AG09309 (cell line): ENCODE results near the gene TRIM7.
"Not testable (repeated sequence)": the region's sequence is repeated elsewhere in the genome, so short reads cannot be mapped to it uniquely, and the experiment has no call there.

Source experiments
- DNase-seq: peaks from one replicate; pipeline ENCODE4 v3.0.0-alpha.2; 2010; ENCODE audit warnings: low read depth
- H3K4me3 ChIP-seq: 2 replicates; pipeline ENCODE4 v1.5.1; 2011; ENCODE audit warnings: mild to moderate bottlenecking, low read depth, low read length, moderate library complexity; ENCODE audit not compliant: control insufficient read depth
- CTCF ChIP-seq: IDR thresholded peaks from 2 replicates; pipeline ENCODE4 v1.5.1; 2011; ENCODE audit warnings: mild to moderate bottlenecking, low read depth, low read length, inconsistent platforms; ENCODE audit not compliant: insufficient read depth, control insufficient read depth; ENCODE audit errors: missing control alignments

TRIM7 gene

DNA sequence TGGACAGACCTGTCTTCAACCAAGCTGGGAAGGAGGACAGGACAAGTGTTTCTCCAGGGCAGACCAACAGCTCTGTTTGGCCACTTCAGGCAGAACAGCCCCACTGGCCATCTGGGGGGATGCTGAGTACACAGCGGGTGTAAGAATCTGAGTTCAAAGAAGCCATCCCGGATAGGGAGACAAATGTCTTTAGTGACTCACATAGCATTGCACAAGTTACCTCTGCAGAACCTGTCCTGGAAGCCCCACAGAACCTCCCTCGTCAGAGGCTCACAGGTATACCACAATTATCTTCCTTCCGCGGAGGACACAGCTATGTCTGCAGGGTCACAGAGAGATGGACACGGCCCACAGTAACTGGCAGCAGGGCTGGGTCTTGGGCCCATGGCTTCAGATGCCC, 55.6 kb downstream of the TRIM7 start:
- no peak for DNase-seq
- no peak for TF ChIP-seq CTCF

DNA sequence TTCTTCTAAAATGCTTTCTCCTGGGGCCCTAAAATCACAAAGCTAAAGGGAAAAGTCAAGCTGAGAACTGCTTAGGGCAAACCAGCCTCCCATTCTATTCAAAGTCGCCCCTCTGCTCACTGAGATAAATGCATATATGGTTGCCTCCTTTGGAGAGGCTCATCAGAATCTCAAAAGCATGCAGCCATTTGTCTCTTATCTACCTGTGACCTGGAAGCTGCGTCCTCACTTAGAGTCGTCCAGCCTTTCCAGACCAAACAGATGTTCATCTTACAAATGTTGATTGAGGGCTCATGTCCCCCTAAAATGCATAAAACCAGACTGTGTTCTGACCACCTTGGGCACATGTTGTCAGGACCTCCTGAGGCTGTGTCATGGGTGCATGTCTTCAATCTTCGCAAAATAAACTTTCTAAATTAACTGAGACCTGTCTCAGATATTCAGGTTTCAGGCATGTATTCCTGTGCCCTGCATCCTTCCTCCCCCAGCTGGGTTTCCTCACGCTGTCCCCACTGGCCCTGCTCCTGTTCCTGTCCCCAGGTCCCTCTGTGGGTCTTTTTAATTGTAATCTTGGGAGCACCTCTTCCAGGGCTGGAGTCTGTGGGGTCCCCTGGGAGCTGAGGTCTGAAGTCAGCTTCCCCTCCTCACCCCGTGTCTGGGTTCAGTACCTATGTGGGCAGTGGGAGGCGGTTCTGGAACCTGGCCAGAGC, 57.9 kb downstream of the TRIM7 start, which contains the start of gene OR2V2:
OR2V2 (plus strand) TSS at position 660 of the 710 bp plus-strand sequence. CDS start 7,357 bp downstream, outside the sequence.
- H3K4me3 ChIP-seq, DNase-seq: not testable (repeated sequence)

More for the DNA sequence above, 55.6 kb downstream of the TRIM7 start:
- no peak overlapping the region for H3K4me3 ChIP-seq

DNA sequence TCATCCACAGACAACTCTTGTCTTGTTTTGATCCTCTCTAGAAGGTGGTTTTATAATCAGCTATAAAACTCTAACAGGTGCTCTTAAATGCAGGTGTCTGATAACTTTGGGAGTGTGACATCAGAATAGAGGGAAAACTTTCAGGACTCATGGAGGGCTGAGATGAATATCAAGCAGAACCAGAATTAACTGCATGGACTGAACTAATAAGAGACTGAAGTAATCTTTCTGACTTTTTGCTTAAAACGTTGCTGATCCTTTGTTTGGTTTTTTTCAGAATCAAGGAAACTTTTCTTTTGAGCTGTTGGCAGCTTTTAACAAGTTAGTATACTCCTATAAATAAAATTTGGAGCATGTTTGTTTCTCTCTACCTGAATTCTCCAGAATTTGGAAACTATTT, 59.9 kb downstream of the TRIM7 start:
- TF ChIP-seq CTCF: no peak
- DNase-seq: no peak

More for the DNA sequence above, 59.9 kb downstream of the TRIM7 start:
- H3K4me3 ChIP-seq: no peak overlapping the region
